GM18511 (cell line): ENCODE data around the gene EDDM3A.
"Not testable (repeated sequence)": the region's sequence is repeated elsewhere in the genome, so short reads cannot be mapped to it uniquely, and the experiment has no call there.

ENCODE experiments used
- ATAC-seq: cut with Tn5 transposase; IDR thresholded peaks from one replicate; pipeline ENCODE4 v1.9.1; 2021; ENCODE audit warnings: mild to moderate bottlenecking, moderate library complexity; ENCODE audit not compliant: unreplicated experiment

EDDM3A gene, protein sequence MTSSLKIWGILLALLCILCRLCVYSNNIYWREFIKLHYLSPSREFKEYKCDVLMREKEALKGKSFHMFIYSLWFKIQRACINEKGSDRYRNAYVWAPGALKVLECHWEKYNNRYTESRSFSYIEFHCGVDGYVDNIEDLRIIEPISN

DNA sequence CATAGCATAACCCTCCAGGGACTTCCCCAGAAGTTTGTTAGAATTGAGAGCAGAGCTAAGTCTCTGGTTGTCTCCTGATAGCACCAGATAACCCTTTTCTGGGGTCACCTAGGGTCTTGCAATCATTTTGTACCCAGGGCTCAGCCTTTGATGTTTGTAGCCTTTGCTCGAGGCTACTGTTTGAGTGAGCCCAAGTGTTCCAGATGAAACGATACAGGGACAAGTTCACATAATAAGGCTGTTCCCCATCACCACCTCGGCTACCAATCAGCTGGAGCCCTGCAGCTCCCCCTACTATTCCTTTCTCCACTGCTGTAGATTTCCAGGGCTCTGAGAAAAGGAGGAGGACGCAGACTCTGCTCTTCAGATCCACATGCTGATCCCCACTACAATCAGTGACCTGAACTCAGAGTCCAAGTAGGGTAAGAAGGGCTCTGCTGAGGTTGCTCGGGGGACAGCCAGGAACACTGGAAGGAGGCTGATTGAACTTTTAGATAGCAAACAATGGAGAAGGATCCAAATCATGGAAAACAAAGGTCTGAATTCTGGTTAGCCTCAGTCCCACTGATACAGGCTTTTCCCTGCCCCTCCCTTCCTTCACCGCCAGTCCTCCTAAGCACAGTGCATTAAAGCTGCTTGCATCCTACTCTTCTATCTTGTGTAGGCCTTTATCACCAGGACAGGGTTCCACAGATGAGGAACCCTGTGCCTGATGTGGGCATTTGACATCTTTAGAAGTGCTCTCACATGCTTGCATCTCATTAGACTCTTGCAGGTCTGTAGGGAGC, at the start of gene EDDM3A:
Gene EDDM3A, plus strand, starts transcription at position 317 of the 788 bp plus-strand sequence. CDS start 1,694 bp downstream, outside the sequence.
- no peak for ATAC-seq

DNA sequence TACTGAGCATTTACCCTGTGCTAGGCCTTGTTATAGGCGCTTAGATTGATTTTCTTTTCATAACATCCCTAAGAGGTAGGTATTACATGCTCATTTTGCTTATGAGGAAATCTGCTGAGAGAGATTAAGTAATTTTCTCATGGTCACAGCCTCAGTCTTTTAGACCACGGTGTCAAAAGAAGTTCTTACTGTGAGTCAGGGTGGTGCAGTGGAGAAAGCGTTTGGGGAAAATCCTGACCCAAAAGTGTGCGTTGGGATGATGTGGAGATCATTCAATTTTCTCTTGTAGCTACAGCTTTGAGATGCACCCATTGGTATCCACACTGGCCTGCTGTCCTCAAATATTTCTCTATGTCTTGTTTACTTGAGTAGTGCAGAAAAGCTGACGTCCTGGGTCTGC, 48.9 kb upstream of the EDDM3A start:
- ATAC-seq = no peak

DNA sequence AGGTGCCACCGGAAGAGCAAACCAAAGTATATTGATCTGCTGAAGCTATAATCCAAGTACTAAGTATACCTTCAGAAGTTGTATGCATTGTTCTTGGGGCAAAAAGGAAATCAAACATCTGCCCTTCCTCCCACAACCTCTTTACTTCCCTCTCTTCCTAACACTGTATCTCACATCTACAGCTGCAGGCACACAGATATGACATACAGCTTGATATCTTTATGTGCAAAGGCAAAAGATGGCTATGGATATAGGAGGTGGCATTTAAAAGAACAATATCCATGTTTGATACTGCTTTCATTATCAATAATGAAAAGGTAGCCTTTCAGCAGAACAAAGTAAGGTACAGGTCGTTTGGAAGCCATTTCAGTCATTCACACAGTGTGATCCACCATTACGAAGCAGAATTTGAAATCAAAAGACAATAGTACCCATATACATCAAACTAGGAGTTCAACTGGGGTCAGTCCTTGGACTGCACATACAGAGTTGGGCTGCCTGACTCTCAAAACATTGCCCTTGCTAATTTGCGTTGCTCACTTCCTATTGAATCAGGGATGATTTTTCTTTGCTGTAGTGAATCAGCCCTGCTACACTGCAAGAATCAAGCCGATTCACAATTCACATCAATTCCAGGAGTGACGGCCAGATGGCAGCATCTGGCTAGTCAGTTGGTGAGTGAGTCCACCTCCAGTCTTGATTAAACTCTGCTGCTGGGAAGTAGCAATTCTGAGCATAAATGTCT, 48.2 kb upstream of the EDDM3A start:
- ATAC-seq = no peak

DNA sequence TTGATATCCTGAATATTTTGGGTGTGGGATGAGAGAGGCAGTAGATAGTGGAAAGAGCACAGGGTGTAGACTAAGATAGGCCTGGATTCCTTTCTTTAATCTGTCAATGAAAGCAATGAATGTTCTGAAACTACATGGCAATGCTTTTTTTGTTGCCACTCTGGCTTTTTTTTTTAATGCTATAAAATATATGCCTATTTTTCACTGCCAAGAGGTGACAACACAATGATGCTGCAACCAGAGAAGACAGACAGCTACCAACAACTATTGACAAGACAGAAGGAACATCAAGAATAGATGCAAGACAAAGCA, 47.7 kb upstream of the EDDM3A start:
- no peak for ATAC-seq

DNA sequence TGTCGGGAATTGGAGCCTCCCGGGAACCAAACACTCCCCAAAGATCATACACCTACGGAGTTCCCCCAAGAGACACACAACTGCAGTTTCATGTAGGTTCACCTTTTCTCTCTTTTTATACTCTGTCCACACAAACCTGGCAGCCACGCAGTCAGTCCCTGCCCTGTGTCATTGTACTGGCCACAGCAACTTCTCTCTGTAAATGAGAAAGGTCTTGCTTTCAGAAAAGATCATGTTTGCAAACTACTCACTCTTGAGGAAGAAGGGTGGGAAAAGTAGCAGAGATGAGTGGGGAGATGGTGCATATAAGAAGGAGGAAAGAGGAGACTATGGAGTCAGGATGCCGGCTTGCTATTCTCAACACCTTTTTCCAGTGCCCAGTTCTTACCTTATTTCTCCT, 46.8 kb upstream of the EDDM3A start:
- no peak for ATAC-seq

DNA sequence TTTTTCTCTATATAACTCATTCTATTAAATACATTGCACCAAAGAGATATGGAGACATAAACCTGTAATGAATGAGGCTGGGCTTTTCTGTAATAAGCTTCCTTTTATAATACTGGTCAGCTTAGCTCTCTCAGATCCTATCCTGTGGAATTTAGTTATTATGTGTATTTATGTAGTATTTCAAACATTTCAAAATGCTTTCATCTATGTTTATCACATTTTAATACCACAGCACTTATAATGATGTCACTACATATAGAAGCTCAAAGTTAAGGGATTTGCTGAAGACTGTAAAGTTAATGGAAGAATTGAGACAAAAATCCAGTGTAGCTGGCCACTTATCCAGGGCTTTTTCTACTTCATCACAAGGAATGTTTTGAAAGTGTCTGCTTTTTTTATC, 45.8 kb upstream of the EDDM3A start:
- ATAC-seq = no peak

DNA sequence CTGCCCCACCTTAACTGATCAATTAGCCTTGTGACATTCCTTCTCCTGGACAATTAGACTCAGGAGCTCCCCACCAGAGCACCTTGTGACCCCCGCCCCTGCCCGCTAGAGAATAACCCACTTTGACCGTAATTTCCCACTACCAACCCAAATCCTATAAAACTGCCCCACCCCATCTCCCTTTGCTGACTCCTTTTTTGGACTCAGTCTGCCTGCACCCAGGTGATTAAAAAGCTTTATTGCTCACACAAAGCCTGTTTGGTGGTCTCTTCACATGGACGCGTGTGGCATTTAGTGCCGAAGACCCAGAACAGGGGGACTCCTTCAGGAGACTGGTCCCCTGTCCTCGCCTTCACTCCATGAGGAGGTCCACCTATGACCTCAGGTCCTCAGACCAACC, 44.7 kb upstream of the EDDM3A start:
- not testable (repeated sequence) for ATAC-seq

DNA sequence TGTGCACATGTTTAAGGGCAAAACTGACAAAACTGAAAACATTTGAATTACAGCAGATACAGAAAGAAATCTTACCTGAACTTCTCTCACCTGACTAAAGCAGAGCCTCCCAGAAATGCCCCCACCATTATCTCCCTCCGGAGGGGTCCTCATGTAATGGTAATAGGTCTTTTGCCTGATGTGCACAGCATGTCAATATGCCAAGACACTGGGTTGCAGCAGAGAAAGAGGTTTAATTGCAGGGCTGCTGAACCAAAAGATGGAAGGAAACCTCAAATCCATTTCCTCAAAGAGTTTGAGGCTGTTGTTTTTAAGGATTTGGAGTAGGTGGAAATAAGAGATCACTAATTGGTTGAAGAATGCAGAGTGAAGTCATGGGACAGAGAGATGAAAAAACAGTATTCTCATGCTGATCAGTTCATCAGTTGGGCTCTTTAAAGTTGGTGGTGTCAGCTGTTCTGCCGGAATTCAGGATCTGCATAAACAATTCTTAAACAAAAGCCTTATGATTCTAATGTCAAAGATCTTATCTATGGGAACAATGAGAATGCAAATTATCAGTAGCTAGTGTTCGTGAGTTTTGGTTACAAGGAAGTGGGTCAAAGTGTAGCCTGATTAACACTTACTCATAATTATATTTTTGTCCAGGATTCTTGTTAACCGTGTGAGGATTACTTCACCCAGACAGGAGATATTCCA, 38.9 kb upstream of the EDDM3A start:
- ATAC-seq = no peak

DNA sequence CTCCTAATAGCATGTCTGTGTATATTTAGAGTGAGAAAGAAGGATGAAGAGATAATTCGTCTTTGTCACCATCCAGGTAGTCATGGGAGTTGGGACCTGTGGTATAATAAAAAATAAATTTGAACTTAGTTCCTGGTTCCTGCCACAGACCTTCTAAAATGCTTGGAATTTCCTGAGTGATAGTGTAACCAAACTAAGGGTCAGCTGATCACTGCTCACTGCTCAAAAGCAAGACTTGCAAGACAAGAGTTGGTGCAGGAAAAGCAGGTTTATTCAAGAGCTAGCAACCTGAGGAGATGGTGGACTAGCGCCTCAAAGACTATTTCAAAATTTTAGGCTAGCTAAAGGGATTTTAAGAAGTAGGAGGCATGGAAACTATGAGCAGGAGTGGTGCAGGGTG, 38.1 kb upstream of the EDDM3A start:
- no peak for ATAC-seq

DNA sequence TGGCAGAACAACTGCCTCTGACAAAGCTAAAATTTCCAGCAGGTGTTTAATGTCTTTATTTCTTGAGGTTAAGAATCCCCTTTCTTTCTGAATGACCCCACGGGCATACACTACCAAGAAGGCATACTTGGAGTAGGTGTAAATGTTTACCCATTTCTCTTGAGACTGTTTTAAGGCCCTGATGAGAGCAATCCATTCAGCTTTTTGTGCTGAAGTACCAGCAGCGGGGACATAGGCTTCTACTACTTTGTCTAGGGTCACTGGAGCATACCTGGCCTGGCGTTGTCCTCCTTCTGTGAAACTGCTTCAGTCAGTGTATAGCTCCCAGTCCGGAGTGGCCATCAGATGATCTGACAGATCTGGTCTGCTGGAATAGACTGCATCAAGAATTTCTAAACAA, 34.4 kb upstream of the EDDM3A start:
- no peak for ATAC-seq

DNA sequence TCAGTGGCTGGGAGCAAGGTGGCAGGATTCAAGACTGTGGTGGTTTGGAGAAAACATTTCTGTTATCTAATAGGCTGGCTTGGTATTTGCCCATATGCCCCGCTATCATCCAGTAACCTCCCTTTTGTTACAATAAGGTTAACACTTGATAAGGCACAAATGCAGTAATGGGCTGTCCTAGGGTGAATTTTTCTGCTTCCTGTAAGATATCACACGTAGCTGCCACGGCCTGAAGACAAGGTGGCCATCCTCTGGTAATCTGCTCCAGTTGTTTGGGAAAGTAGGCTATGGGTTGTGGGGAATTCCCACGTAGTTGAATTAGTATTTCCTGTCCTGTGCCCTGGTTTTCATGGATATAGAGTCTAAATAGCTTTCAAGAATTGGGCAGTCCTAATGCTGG, 34.0 kb upstream of the EDDM3A start:
- no peak for ATAC-seq

DNA sequence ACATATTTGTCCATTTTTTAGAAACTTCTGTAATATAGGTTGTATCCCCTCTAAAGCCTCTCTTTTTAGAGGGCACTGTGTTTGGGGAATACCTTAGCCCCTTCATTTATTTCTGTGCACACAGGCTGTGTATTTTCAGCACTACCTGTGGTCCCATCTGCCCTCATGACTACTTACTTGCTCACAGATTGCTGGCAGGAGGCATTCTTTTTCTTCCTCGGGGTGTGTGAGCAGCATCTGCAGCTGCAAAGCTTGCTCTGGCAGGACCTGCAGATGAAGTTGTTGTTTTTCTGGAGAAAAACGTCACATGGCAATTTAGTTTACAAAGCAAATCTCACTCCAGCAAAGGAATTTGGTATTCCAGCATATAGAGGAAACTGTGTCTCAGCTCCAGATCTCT, 32.8 kb upstream of the EDDM3A start:
- ATAC-seq = no peak

DNA sequence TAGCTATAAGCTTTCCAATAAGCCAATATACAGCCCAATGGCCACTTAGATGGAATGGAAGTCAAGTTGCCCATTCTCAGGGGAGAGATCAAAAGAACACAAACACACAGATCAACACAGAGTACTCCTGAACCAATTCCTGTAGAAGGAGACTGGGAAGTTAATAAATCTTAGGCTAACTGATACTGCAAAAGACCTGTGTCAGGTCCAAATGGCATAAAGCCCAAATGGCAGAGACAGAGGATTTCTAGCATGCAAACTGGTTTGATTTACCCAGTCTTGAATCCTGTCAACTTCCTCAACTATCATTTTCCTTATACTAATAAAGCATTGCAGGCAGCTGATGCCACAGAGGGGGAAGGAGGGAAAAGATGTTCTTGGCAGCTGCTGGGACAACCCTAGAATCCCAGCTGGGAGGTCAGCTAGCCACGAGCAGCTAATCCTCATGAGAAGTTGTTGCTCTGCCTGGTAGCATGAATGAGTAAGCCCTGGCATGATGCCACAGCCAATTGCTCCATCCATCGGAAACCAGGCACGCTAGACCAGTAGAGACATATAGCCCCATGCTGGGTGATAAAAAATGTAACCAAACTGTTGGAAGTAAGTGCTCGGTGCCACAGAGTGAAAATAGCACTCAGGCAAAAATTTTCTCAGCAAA, 31.0 kb upstream of the EDDM3A start:
- no peak for ATAC-seq

DNA sequence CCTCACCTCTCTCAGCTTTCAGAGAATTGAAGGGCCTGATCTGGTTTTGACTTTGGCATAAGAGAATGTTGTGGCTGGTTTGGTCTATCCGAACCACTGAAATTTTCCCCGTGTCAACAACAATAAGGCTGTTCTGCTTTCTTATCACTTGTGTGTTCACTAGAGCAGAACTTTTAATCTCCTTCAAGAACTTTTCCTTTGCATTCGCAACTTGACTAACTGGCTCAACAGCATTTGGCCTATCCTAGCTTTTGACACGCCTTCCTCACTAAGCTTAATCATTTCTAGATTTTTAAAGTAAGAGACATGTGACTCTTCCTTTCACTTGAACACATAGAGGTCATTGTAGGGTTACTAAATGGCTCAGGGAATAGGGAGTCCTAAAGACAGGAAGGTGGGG, 25.9 kb upstream of the EDDM3A start:
- ATAC-seq = no peak

DNA sequence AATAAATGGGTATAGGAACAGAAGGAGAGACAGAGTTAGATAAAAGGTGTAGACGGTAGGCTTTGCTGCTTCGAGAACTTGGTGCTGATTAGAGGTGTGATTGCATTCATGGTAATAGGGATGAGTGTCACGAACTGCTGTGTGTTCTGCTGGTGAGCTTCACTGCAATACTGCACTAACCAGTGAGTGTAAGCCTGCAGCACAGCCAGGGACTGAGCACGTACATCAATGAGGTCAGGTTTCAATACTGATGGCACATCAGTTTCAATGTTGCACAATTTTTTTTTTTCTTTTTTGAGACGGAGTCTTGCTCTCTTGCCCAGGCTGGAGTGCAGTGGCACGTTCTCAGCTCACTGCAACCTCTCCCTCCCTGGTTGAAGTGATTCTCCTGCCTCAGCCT, 24.9 kb upstream of the EDDM3A start:
- ATAC-seq = no peak

DNA sequence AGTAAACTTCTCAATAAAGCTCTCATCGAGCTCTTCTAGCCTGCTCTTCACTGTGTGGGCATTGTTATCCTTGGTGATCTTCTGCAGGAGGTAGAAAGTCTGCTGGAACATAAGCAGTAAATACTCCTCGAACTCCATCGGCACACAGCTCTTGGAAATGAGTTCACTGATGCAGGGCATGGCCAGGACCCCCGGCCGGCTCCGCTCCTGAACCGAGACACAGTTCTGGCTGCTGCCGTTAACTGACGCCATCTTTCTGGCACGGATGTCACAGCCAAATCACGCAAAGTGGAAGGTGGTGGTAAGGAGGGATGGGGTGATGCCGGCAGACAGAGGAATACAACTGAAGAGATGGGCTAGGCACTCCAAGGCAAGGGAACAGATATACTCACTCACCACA, 23.7 kb upstream of the EDDM3A start:
- ATAC-seq = no peak

DNA sequence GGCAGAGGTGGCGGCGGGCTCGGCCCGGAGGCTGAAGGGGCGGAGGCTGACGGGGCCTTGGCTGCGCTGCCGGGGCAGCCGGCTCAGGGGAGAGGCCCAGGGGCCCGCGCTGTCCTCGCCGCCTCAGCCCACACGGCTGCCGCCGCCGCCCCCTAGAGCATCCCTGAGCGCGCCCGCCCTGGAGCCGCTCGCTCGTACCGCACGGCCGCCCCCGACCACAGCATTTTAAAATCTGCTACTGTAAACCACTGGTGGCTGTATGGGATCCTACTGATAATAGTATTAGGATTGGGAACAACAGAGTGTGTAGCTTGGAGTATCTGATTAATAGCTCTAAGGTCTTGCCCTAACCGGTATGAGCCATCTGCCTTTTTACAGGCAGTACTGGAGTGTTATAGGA, 22.2 kb upstream of the EDDM3A start:
- ATAC-seq = no peak

DNA sequence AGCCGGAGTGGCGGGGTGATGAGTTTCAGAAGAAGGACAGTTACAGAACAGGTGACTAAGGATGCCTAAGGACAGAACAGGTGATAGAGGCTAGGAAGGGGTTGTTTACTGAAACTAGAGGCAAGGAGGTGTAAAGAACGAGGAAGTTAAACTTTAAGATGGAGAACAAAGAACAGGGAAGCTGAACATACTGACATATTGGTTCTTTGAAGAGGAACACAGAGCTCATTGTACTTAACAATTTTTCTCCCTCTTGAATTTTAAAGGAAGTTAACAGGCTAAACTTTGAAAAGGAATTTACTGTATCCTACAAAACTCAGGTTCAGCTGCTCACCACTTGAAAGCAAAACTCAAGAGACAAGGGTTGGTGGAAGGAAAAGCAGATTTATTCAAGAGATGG, 19.6 kb upstream of the EDDM3A start:
- ATAC-seq = not testable (repeated sequence)

DNA sequence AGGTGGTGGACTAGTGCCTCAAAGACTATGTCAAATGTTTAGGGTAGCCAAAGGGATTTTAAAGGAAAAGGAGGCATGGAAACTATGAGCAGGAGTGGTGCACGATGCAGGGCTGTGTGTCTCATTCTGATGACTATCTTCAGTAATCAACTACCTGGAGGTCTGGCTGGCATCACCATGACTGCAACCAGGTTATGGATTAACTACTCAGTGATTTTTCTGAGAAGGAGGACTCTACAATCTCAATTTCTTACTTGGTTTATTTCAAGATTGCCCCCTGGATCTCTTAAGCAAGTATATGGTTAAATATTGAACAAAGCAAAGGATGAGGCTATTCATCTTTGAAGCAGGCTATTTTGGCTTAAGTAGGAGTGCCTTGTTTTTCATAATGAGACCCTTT, 19.2 kb upstream of the EDDM3A start:
- ATAC-seq = no peak

DNA sequence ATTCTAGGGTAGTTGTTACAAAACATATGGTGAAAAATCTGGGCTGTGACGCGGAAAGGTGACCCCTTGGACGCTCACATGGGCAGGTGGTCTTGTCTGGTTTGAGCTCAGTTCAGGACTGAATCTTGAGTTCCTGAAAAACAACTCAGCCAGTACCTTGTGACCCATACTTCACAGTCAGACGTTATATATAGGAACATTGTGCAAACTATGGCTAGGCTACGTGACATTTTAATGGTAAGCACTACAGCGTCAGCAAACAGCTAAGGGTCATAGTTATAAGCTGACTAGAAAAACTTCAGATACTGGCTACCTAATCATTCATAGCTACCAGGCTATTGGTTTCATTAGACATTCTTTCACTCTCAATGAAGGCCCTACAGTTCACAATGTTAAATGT, 14.8 kb upstream of the EDDM3A start:
- ATAC-seq = no peak

DNA sequence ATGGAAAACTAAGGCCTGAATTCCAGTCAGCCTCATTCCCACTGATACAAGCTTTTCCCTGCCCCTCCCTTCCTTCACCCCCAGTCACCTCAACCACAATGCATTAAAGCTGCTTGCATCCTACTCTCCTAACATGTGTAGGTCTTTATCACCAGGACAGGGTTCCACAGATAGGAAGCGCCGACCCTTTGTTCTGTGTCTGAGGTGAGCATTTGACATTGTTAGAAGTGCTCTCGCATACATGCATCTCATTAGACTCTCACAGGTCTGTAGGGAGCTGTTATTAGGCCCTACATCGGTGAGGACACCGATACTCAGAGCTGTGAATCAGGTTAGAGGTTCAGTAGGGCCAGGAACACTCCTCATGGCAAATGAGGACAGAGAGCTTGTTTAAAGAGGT, 13.2 kb upstream of the EDDM3A start:
- no peak for ATAC-seq
